ENCODE measurements around the gene SYCP2. TPM values are rescaled to one million over a fixed set of nuclear protein-coding genes. Genes with fewer than 3 reads are reported as not detected.

The SYCP2 gene
- total RNA-seq, 1 experiment from 2014 or later, result 0.70 TPM

DNA sequence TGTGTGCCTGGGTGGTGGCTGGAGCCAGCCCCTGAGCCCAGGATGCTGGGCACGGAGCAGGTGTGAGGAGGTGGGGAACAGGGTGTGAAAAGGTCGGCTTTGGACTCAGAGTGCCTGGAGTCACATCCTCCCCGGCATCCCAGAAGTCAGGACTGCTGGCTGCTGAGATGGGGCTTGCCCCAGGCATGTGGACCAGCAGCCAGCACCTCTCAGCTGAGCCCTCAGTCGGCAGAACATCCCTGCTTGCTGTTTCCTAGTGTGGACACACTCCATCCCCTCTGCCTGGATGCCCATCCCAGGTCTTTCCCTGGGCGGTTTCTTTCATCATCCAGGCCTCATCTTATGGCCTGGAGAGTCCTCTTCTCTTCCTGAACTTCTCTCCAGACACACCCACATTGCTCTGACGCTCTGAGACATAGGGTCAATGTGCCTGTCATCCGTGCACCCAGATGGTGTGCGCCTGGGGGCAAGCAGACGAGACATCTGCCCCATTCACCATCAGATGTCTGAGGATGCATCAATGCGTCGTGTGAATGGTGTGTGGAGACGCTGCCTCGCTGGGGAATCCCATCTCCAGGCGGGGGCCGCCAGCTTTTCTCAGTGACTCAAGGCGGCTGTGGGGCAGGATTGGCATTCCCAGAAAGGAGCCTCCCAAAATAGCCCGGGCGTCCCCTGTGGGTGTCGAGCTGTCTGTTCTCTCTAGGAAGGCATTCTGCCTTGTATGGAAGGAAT, 104.2 kb downstream of the SYCP2 start:
- Histone ChIP-seq H2BK5ac (ENCODE audit: insufficient read length, low read length) (no peak overlapping the region), H3K4me2 (ENCODE audit: insufficient read depth, insufficient read length, low read length) (no peak overlapping the region), H2BK12ac (ENCODE audit: insufficient read length, low read depth, low read length) (no peak overlapping the region), H2AK5ac (ENCODE audit: insufficient read length, low read length) (no peak overlapping the region), H3K18ac (ENCODE audit: insufficient read length, low read depth, low read length) (no peak overlapping the region), H3K23ac (ENCODE audit: insufficient read length, low read depth, low read length) (no peak overlapping the region), H4K5ac (ENCODE audit: insufficient read length, low read depth, low read length) (no peak overlapping the region), H3T11ph (ENCODE audit: low read length) (no peak overlapping the region), H4K8ac (replicated peaks; ENCODE audit: insufficient read length, low read depth, low read length) (no peak overlapping the region), H3K79me1 (ENCODE audit: insufficient read depth, low read depth, low read length, poor library complexity, severe bottlenecking) (no peaks in the 10 kb centered on the region), H3K56ac (ENCODE audit: insufficient read length, low read depth, low read length) (no peak overlapping the region), H2BK15ac (ENCODE audit: low read depth, low read length) (no peak overlapping the region), H2BK20ac (ENCODE audit: low read depth, low read length, poor library complexity, severe bottlenecking) (no peak overlapping the region), H2BK120ac (ENCODE audit: low read depth, low read length, poor library complexity, severe bottlenecking) (no peak overlapping the region), H3K9me3 (ENCODE audit: control insufficient read depth, low read depth, low read length) (no peaks in the 10 kb centered on the region), H2AFZ (ENCODE audit: low read length) (no peak overlapping the region), H3K9ac (ENCODE audit: extremely low read depth, insufficient read length, low read length) (no peak overlapping the region), H3K23me2 (ENCODE audit: insufficient read length, low read depth, low read length, poor library complexity, severe bottlenecking) (peaks cover 3% of the 10 kb centered on the region), H3K79me2 (ENCODE audit: insufficient read depth, low read length) (no peaks in the 10 kb centered on the region), H3K4ac (ENCODE audit: low read depth, low read length) (no peak overlapping the region), H3K4me1 (ENCODE audit: insufficient read depth, low read length) (no peaks in the 10 kb centered on the region), H3K14ac (ENCODE audit: insufficient read depth, low read length) (no peak overlapping the region), H4K91ac (ENCODE audit: insufficient read length, low read depth, low read length) (no peak overlapping the region), H4K20me1 (ENCODE audit: control insufficient read depth, insufficient read depth, insufficient read length) (no peaks in the 10 kb centered on the region), H3K27ac (ENCODE audit: insufficient read length, low read depth, low read length) (no peak overlapping the region), H3K27me3 (ENCODE audit: insufficient read depth, low read length) (no peaks in the 10 kb centered on the region)
- H3K9me3 Mint-ChIP-seq, result peaks cover 0 to 17% of the 10 kb centered on the region in 2 experiments; a peak in 2 of 5 replicates
- H3K36me3 Mint-ChIP-seq (ENCODE audit: insufficient read depth in 1 of 3, low read depth in 3 of 3), result no peaks in the 10 kb centered on the region
- peak; percentile 20 for DNase-seq
- H3K4me3 Mint-ChIP-seq, result no peak overlapping the region
- TF ChIP-seq, protein P1, sequence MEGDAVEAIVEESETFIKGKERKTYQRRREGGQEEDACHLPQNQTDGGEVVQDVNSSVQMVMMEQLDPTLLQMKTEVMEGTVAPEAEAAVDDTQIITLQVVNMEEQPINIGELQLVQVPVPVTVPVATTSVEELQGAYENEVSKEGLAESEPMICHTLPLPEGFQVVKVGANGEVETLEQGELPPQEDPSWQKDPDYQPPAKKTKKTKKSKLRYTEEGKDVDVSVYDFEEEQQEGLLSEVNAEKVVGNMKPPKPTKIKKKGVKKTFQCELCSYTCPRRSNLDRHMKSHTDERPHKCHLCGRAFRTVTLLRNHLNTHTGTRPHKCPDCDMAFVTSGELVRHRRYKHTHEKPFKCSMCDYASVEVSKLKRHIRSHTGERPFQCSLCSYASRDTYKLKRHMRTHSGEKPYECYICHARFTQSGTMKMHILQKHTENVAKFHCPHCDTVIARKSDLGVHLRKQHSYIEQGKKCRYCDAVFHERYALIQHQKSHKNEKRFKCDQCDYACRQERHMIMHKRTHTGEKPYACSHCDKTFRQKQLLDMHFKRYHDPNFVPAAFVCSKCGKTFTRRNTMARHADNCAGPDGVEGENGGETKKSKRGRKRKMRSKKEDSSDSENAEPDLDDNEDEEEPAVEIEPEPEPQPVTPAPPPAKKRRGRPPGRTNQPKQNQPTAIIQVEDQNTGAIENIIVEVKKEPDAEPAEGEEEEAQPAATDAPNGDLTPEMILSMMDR (conservative IDR thresholded peaks at IDR 0.05), result no peak
- H3K27ac Mint-ChIP-seq, result no peak overlapping the region; a peak in 1 of 7 replicates
- peaks cover 4% of the 10 kb centered on the region in 2 experiments; a peak in 2 of 4 replicates for H3K4me1 Mint-ChIP-seq
- H3K27me3 Mint-ChIP-seq (ENCODE audit: low read depth), result peaks cover 8% of the 10 kb centered on the region
- no CpG with 5 or more reads among the region's 19 CpGs for WGBS (ENCODE audit: extremely low coverage, insufficient read length, low lambda C conversion rate)

Measured in H9 (cell line).